Measurements from ENCODE around the gene PIP5K1C.

Gene PIP5K1C

DNA sequence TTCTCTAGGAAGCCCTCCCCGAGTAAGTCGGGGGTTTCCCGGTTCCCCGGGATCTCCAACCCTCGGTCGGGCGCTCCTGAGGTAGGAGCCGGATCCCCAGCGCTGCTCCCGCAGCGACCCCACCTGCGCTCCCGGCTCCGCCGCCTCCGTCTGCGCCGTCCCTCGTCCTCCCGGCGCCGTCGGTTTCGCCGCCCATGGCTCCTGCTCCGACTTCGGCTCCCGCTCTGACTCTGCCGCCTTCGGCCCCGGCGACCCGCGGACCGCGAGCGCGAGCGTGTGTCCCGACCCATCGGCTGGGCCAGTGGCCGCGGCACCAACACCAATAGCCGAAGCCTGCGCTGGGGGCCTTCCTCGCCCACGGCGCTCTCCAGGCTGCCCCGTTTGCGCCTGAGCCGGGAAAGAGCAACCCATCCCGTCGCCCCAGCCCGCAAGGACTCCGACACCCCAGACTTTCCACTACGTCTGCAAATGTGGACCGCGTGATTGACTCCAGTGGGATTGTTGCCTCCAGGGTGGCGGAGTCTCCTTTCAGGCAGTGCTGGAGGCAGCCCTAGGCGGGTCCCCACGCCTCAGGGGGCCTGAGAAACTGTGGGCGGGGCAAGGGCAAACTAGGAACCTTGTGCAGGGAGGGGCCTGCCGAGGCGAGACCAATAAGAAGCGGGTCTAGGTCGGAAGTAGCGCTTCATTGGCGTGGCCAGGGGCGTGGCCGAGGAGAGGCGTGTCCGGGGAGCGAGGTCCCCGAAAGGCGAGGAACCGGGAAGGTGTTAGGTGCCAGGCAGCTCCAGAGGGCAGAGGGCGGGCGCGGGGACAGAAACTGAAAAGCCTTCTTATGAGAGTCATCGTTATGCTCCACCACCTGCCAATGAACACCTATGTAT, 73.6 kb downstream of the PIP5K1C start, which contains the start of gene CACTIN:
Gene CACTIN (minus strand): TSS at position 318 of the 878 bp plus-strand sequence. CDS start 28 bp downstream, at position 290.
- DNase-seq (ENCODE audit: low spot score): peak; percentile 100

DNA sequence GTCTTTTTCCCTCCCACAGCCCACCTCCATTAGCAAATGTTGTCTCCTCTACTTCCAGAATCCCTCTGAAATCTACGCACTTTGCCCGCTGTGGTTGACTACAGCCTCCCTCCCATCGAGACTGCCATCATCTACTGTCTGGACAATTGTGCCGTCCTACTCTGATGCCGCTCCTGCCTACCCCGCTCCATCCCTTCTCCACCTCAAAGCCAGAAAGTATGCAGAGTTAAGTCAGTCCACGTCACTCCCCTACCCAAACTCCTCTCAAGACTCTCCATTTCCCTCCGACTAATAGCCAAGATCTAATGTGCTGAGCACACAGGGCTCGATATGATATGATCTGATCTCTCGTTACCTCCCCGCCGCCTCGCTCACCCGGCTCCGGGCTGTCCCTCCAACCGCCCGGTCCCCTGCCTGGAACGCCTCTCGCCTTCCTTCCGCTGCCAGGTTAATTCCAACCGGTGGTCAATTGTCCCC, 74.2 kb downstream of the PIP5K1C start:
- DNase-seq (ENCODE audit: low spot score): peak; percentile 24

DNA sequence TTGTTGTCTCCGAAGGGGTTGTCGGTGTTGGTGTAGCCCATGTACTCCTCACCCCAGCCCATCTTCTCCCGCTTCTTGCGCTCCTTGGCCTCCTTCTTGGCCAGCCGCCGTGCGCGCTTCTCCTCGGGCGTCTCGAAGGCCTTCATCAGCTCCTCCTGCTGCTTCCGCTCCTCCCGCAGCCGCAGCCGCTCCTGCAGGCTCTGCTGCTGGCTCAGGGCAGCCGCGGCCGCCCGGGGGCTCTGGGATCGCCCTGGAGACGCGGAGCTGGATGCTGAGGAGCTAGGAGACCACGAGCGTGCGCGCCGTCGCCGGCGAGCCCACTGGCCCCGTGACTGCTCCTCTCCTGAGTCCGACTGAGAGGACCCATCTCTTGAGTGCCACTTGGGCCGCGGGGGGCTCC, 76.6 kb downstream of the PIP5K1C start:
- no peak for DNase-seq (ENCODE audit: low spot score)

DNA sequence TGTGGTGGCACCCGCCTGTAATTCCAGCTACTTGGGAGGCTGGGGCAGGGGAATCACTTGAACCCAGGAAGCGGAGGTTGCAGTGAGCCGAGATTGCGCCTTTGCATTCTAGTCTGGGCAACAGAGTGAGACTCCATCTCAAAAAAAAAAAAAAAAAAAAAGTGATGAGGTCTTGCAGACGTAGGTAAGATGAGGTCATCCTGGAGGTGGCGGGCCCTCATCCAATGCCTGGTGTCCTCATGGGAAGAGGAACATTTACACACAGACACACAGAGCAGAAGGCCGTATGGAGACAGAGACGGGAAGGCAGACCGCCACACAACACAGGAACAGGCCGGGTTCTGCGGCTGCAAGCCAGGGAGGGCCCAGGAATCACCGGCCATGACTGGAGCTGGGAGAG, 78.0 kb downstream of the PIP5K1C start:
- DNase-seq (ENCODE audit: low spot score): no peak

DNA sequence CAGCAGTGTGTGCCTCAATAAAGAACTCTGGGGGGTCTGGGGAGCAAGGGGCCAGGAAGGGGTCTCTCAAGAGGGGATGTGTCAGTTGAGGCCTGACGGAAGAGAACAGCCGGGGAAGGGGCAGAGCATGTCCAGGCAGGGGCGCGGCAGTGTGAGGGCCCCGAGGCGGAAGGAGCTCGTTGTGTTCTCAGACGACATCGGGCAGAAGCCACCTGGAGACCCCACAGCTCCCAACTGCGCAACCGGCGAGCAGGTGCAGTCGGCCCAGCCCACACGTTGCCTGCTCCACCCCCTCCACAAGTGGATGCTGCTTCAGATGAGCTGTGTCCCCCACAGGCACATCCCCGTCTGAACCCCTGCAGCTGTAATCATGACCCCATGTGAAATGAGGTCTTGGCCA, 78.6 kb downstream of the PIP5K1C start:
- DNase-seq (ENCODE audit: low spot score): no peak

DNA sequence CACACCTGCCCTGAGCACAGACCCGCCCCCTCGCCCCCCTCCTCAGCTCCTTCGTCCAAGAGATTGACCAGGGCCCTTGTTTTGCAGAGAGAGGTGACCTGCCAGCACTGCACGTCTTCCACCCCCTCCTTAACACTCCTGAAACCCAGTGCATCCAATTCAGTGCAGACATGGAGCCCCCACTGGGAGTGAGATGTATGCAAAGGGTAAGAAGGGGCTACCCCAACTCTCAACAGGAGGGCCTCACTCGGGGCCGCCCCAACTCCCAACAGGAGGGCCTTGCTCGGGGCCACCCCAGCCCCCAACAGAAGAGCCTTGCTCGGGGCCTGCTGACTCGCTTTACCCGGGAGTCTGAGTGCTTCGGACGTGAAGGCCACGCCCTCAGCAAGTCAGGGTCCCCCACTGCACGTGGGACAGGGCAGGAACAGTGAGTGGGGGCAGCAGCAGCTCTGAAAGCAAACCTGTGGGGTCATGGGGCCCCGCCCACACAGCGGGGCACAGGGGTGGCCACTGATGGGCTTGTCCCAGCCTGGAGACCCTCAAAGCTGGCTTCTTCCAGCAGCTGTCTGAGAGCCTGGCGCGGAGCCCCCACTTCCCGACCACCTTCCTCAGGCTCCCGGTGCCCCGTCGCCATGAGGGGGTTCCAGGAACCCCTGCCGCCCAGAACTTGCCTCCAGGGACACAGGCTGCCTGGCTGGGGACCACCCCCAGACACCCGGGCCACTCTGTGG, 79.3 kb downstream of the PIP5K1C start:
- DNase-seq (ENCODE audit: low spot score): no peak

DNA sequence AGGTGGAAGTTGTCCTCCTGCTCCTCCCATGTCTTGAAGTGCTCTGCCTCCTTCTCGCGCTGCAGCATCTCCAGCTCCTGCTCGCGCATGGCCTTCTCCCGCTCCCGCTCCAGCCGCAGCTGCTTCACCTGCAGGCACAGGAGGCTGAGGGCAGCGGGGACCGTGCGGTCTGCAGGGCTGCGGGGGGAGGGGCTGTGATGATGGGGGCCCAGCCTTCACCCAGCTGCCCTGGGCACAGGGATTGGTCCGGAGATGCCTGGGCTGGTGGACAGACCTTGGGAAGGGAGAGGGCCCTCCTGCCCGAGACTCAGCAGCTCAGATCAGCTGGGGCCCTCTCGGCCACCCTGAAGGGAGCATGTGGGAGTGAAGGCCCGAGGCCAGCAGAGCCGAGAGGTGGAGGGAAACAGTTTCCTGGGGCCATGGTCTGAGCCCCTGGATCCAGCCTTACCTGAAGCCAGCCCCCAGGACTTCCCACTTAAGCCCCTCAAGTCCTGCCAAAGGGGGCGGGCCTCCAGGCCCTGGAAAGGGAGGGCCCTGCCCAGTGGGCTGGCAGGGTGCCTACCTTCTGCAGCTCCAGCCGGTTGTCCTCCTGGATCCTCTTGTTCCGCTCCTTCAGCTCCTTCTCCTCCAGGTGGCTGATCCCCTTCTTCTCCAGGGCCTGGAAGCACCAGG, 80.0 kb downstream of the PIP5K1C start:
- no peak for DNase-seq (ENCODE audit: low spot score)

DNA sequence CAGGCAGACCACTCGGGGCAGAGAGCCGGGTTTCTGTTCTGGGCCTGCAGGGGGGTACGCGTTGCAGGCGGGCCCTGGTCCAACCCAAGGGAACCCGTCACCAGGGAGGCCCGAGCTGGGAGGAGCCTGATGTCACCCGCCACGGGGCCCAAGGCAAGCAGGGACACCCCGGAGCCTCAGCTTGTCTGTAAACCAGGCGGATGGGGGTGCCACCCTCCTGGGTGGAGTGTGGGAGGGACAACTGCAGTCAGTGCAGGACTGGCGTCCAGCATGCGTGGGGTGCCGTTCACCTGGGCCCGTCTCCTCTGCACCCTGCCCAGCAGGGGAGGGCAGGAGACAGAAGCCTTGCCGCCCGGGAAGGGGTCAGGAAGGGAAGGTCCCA, 80.6 kb downstream of the PIP5K1C start:
- DNase-seq (ENCODE audit: low spot score): no peak

DNA sequence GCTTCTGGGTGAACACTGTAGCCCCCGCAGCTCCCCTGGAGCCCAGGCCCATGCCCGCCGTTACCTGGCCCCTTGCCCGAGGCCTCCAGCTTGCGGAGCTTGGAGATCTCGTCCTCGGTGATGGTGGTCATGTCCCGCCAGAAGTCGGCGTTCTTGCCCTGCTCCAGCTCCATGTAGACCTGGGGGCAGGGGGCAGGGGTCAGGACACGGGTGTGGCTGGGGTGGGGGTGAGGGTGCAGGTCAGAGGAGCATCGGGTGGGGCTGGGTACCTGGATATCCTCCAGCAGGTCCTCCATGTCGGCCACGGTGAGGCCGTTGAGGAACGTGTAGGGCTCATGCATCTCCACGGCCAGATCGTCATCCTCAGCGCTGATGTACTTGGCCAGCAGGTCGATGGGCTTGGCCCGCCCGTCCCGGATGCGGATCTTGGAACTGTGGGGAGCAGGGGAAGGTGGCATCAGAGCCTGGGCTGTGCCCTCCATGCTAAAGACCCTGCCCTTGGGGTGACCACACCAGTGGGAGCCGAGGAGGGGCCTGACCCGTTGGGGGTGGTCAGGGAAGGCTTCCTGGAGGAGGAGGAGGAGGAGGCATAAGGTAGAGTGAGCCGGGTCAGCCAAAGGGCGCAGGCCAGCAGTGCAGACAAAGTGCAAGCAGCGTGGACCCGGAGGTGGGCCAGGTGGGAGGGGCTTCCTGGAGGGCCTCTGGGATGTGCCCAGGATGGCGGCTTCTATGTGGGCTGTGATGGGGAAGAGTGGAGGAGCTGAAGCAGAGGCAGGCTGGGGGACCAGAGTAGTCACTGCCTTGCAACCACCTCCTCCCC, 81.2 kb downstream of the PIP5K1C start:
- no peak for DNase-seq (ENCODE audit: low spot score)

DNA sequence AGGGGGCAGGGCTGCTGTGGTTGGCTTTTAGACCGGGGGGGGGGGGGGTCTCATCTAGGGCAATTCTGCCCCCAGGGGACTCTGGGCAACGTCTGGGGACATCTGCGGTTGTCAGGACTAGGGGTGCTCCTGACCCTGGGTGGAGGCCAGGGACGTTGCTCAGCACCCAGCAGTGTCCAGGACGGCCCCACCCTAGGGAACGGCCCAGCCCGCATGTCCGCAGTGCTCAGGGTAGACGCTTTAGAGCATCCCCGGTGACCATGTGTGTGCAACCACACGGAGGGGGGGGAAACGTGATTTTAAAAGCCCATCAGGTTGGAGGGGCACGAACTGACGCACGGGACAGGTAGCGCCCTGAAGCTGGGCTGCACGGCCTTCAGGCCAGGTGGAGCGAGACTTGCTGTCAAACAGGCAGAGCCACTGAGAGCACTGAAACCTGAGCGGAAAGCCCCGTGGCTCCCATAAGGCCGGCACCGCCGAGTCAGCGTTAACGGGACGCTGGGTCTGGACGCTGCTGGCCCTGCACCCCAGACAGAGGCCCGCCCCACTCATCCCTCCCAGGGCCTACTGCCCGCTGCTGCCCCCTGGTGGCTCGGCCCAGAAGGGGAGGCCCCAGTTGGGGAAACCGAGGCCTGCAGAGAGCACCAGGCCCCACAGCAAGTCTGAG, 82.0 kb downstream of the PIP5K1C start:
- DNase-seq (ENCODE audit: low spot score): peak; percentile 60

DNA sequence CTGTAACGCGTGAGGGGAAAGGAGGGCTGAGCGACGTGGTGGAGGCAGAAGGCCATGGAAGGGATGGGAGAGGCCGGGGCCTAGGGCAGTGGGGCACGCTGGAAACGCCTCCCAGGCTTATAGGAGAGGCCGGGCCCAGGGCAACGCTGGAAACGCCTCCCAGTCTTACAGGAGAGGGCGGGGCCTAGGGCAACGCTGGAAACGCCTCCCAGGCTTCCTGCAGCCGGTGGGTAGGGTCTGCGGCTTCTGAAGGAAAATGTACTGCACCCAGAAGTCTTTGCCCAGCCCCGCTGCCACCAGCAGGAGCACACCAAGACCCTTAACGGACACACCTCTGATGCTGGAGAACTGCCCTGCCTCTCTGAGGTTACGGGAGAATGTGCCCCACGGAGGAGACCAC, 82.8 kb downstream of the PIP5K1C start:
- DNase-seq (ENCODE audit: low spot score): no peak

DNA sequence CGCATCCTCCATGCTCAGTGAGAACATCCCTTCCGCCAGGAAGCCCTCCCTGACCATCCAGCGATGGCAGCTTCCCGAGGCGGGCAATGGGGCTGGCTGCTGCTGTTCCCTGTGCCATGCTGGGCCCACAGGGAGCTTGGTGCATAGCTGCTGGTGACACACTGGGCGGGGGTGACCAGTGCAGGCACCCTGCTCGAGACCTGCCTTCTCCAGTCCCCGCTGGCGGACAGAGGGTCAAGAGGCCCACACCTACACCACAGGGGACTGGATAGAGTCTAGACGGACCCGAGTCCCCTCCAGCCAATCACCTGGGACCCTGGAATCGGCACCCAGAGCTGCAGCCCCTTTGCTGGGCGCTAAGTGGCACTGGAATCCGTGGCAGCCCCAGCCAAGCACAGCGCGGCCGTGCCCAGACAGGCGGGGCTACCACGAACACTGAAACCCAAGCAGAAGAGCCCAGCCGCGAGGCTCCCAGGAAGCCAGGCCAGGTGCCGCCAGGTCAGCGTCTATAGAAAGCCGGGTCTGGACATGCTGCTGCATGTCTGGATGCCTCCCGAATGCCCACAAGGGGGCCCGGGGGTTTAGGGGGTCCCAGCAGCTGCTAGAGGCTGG, 84.6 kb downstream of the PIP5K1C start:
- no peak for DNase-seq (ENCODE audit: low spot score)

DNA sequence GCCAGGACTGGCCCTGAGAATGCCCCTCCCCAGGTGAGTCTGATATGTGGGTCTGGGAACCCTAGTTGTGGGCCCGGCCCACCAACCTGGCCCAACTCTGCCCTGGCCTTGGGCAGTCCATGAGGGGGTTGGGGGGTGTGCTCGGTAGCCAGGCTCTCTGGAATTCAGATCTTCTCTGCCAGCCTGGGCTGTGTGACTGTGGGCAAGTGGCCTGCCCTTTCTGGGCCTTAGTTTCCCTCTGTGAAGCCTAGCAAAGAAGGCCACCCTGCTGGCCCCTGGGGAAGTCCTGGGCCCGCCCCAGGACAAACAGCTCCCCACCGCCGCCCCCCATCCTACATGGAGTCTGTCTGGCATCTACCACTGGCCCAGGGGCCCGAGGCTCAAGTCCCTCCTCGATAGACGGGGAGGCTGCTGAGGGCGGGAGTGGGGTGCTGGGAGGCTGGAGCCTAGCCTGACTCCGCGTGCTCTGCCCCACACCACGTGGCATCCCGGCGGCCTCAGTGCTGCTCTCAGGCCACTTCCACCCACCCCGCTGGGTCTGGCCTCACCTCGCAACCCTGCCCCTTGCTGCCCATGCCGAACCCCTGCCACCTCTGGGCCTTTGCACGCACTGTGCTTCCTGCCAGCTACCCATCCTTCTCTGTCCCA, 85.3 kb downstream of the PIP5K1C start:
- no peak for DNase-seq (ENCODE audit: low spot score)

DNA sequence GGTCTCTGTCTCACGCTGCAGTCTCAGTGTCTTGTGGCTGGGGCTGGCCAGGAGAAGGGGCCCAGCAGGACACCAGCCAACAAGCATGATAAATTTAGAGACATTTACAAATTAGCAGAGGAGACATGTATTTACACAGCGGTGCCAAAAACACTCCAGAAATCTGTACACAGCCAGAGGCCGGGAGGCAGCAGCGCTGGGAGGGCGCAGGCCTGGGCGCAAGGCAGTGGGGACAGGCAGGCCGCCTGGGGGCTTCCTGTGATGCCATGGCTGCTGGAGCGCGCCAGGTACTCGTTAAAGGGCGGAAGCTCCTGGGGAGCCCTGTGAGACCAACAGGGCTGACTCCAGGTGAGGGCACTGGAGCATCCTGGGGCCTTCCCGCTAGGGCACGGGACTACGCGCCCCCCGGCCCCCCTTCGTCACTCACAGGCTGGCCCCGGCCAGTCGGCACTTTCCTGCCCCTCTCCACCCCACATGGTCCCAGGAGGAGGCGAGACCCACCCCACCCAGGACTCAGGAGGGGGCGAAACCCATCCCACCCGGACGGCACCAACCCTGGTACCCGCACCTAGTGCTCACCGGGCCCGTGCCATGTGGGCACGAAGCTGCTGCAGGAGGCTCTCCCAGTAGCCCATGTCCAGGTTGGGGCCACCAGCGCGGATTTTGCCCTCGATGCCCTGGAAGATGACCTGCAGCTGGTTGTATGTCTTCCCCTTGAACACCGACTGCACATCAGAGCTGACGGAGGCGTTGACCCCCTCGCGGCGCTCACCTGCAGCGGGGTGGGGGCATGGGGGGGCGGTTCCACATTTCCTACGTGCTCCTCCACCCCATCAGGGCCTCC, 86.2 kb downstream of the PIP5K1C start:
- DNase-seq (ENCODE audit: low spot score): no peak

DNA sequence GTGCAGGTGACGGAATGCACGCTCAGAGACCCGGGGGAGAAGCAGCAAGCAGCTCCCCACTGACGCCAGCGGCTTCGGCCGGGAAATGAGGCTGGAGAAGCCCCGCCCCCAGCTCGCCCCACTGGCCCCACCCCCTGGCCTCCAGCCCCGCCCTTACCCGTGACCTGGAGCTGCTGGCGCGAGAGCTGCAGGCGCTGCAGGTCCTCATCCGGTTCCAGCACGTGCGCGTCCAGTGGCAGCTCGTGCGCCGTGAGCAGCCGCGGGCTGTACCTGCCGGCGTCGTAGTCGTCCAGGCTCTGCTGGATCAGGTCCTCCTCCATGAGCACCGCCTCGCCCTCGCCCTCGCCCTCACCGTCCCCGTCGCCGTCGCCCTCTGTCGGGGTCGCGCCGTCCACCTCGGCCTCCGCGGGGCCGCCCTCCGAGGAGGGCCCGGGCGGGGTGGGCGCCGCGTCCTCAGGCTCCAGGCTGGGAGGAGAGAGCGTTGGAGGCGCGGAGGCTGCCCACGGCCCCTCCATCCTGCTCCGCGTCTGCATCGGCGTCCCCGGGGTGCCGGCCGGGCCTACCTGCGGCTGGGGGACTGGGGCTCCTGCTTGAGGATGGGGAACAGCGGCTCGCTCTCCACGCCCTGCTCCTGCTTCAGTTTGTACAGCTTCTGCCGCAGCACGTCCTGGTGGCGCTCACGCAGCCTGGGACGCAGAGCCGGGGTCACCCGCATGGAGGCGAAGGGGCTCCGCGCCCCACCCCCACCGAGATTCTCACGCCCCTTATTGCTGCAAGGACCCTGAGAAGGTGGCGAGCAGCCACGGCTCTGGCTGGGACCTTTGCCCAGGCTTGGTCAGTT, 87.1 kb downstream of the PIP5K1C start:
- DNase-seq (ENCODE audit: low spot score): no peak

DNA sequence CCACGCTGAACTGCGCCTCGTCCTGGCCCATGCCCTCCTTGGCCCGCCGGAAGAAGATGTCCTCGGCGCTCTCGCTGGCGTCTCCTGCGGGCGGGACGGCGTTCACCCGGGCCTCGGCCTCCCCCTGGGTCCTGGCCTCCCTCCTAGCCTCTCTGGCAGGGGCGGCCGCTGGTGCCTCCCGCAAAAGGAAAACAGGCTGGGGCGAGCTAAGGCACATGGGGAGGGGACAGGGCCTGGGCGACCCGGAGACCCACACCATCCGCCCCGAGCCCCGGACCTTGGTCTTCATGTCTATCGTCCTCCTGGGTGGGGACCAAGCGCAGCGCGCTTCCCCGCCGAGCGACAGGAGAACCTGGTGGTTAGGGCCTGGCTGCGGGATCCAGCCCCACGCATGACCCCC, 87.9 kb downstream of the PIP5K1C start:
- DNase-seq (ENCODE audit: low spot score): no peak

DNA sequence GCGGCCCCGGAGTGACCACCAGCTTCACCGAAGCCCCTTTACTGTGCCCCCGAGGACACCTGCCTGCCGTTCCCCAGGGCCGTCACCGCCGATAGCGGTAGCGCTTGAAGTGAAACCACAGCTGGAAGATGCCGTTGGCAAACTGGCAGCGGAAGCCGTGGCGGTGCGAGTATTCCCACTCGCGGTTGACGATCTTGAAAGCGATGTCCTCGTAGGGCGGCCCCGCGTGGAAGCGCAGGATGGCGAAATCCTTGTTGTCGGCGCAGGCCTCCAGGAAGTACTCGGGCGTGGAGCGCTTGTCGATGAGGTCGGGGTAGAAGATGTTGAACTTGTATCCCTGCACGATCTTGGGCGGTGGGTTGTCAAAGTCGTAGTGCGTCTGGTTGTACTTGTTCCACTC, 88.4 kb downstream of the PIP5K1C start:
- DNase-seq (ENCODE audit: low spot score): no peak

Measured in hematopoietic multipotent progenitor cell treated with erythropoietin and hydrocortisone succinate and interleukin-3 and kit ligand, for 15 days (in vitro differentiated cells).